Body of pancreas (tissue), 4 donors: ENCODE data around the gene NEK10. TPM values are rescaled to one million over a fixed set of nuclear protein-coding genes. Genes with fewer than 3 reads are reported as not detected.

ENCODE experiments used
- ATAC-seq: fragments of 150-250 bp; one replicate; pipeline ENCODE4 v1.9.1; 2016
- DNase-seq, 4 donors: peaks; one replicate each; pipeline ENCODE4 v3.0.0-alpha.2; 2019
- H3K27ac ChIP-seq, 4 donors: fragments of 200-600 bp; sonication (generic); 1 replicate in 3 of 4; 2 replicates in 1 of 4; pipeline versions ENCODE4 v1.5.1 to v1.6.1; 2016 to 2019; ENCODE audit warnings: mild to moderate bottlenecking in 1 of 4, mixed read lengths in 1 of 4, moderate library complexity in 1 of 4
- H3K27me3 ChIP-seq, 2 donors: fragments of 200-600 bp; sonication (generic); one replicate each; pipeline ENCODE4 v1.6.0; 2016; ENCODE audit warnings: mild to moderate bottlenecking in 1 of 2
- H3K36me3 ChIP-seq, 2 donors: fragments of 200-600 bp; sonication (generic); replicated peaks in 1 of 2; 2 replicates each; pipeline ENCODE4 v1.5.1; 2016; ENCODE audit warnings: low read depth in 2 of 2; ENCODE audit not compliant: insufficient read depth in 1 of 2
- H3K4me1 ChIP-seq: fragments of 200-600 bp; sonication (generic); one replicate; pipeline ENCODE4 v1.6.0; 2016
- H3K4me3 ChIP-seq, 2 donors: fragments of 200-600 bp; sonication (generic); 1 replicate in 1 of 2; 2 replicates in 1 of 2; pipeline ENCODE4 v1.5.1; 2016 to 2019
- H3K9me3 ChIP-seq, 3 donors: fragments of 200-600 bp; sonication (generic); 1 replicate in 2 of 3; 2 replicates in 1 of 3; pipeline ENCODE4 v1.5.1; 2016
- CTCF ChIP-seq, 7 experiments: fragments of 450-650 bp in 4 of 7; fragments of 200-600 bp in 3 of 7; sonication (generic) in 3 of 7; IDR thresholded peaks; one replicate each; pipeline ENCODE4 v1.5.1; 2016 to 2019; ENCODE audit warnings: antibody characterized with exemption in 7 of 7
- POLR2A ChIP-seq, 3 donors: fragments of 450-650 bp; IDR thresholded peaks; one replicate each; pipeline ENCODE4 v1.6.1; 2016; ENCODE audit warnings: antibody characterized with exemption in 3 of 3, mild to moderate bottlenecking in 2 of 3
- WGBS, 2 donors: methylation state at CpG; one replicate each; pipeline ENCODE4 v1.1.5; 2017; 5-methylcytosine and 5-hydroxymethylcytosine counted together
- intact Hi-C: fragments of 100-400 bp; cut with DNase I; formaldehyde crosslinking; loops from one replicate; pipeline ENCODE4 v1.15.1; 2023
- total RNA-seq, 2 donors: library from RNA; depleted of rRNA; stranded (reverse); fragments of >200 nt; gene quantifications; one replicate each; pipeline ENCODE4 v1.1.0, GENCODE V29; 2016

NEK10 gene
- total RNA-seq, 2 donors from 2014 or later, result 0.33 to 0.78 TPM

- Histone ChIP-seq H3K36me3 (no peaks in the 10 kb centered on the region), H3K9me3 (no peaks in the 10 kb centered on the region), H3K27ac (no peak overlapping the region), H3K27me3 (no peaks in the 10 kb centered on the region), H3K4me3 (no peak overlapping the region), H3K4me1 (no peaks in the 10 kb centered on the region)
- WGBS, 2 donors, result 62 to 63% methylated on average over 5 of the region's 5 CpGs
- ATAC-seq, result no peak
- no peak for DNase-seq
- intact Hi-C loops, result no loop called here
- no peak for TF ChIP-seq POLR2A (IDR thresholded peaks at IDR 0.05)
- no peak for TF ChIP-seq CTCF (IDR thresholded peaks at IDR 0.05)
Measured at GRCh38 chr3:27078246-27078913, 290.8 kb downstream of the NEK10 start.

GRCh38 chr3:27076815-27077630, 292.2 kb downstream of the NEK10 start:
- intact Hi-C loops, result no loop called here
- Histone ChIP-seq H3K27ac (no peak overlapping the region), H3K9me3 (no peaks in the 10 kb centered on the region), H3K27me3 (no peaks in the 10 kb centered on the region), H3K4me1 (no peaks in the 10 kb centered on the region), H3K36me3 (no peaks in the 10 kb centered on the region), H3K4me3 (no peak overlapping the region)
- DNase-seq, result no peak
- WGBS, 2 donors, result 51 to 57% methylated on average over 6 of the region's 6 CpGs
- no peak for ATAC-seq
- TF ChIP-seq POLR2A (IDR thresholded peaks at IDR 0.05) (no peak), CTCF (IDR thresholded peaks at IDR 0.05) (no peak)

GRCh38 chr3:27074914-27075313, 294.3 kb downstream of the NEK10 start:
- H3K4me1 ChIP-seq, result no peaks in the 10 kb centered on the region
- no peaks in the 10 kb centered on the region for H3K27me3 ChIP-seq
- no peak for TF ChIP-seq POLR2A (IDR thresholded peaks at IDR 0.05)
- no peak for TF ChIP-seq CTCF (IDR thresholded peaks at IDR 0.05)
- no peak overlapping the region for H3K4me3 ChIP-seq
- H3K27ac ChIP-seq, result no peak overlapping the region
- intact Hi-C loops, result no loop called here
- H3K9me3 ChIP-seq, result no peaks in the 10 kb centered on the region
- 89 to 92% methylated on average over 3 of the region's 3 CpGs for WGBS, 2 donors
- ATAC-seq (no peak), DNase-seq (no peak)
- H3K36me3 ChIP-seq, result no peaks in the 10 kb centered on the region

- no peaks in the 10 kb centered on the region for H3K27me3 ChIP-seq
- DNase-seq (no peak), ATAC-seq (no peak)
- TF ChIP-seq CTCF (IDR thresholded peaks at IDR 0.05) (no peak), POLR2A (IDR thresholded peaks at IDR 0.05) (no peak)
- H3K4me1 ChIP-seq, result no peaks in the 10 kb centered on the region
- H3K4me3 ChIP-seq, result no peak overlapping the region
- no peaks in the 10 kb centered on the region for H3K36me3 ChIP-seq
- WGBS, 2 donors, result 58 to 59% methylated on average over 3 of the region's 3 CpGs
- intact Hi-C loops, result no loop called here
- no peak overlapping the region for H3K27ac ChIP-seq
- no peaks in the 10 kb centered on the region for H3K9me3 ChIP-seq
Measured at GRCh38 chr3:27073912-27074311, 295.3 kb downstream of the NEK10 start.
